Subcutaneous adipose tissue (tissue), 4 donors: ENCODE data around the gene OPN4. TPM values are rescaled to one million over a fixed set of nuclear protein-coding genes. Genes with fewer than 3 reads are reported as not detected.

Experiments used
- CTCF ChIP-seq: fragments of 450-650 bp; IDR thresholded peaks from one replicate; pipeline ENCODE4 v1.5.1; 2016; ENCODE audit warnings: low read depth, mild to moderate bottlenecking, control low read depth, antibody characterized with exemption, moderate library complexity
- total RNA-seq, 4 donors: library from RNA; depleted of rRNA; stranded (reverse); fragments of >200 nt; gene quantifications; one replicate each; pipeline ENCODE4 v1.1.0, GENCODE V29; 2016

OPN4 gene
- total RNA-seq, 4 donors from 2014 or later: 0.22 to 1.5 TPM; not detected in 2

GRCh38 chr10:86673827-86674581, 19.7 kb downstream of the OPN4 start:
- TF ChIP-seq CTCF: no peak

GRCh38 chr10:86674912-86675311, 20.6 kb downstream of the OPN4 start:
- TF ChIP-seq CTCF: no peak

GRCh38 chr10:86677374-86677773, 23.0 kb downstream of the OPN4 start:
- TF ChIP-seq CTCF: no peak

GRCh38 chr10:86678999-86679792, 24.8 kb downstream of the OPN4 start:
- no peak for TF ChIP-seq CTCF

- no peak for TF ChIP-seq CTCF
Observed at GRCh38 chr10:86681047-86681446, 26.7 kb downstream of the OPN4 start.

- no peak for TF ChIP-seq CTCF
Observed at GRCh38 chr10:86681722-86682386, 27.5 kb downstream of the OPN4 start.

- TF ChIP-seq CTCF: no peak
Observed at GRCh38 chr10:86682675-86683074, 28.3 kb downstream of the OPN4 start.
